ENCODE data around the gene CFAP46. TPM values are rescaled to one million over a fixed set of nuclear protein-coding genes. Genes with fewer than 3 reads are reported as not detected.
"Not testable (repeated sequence)": the region's sequence is repeated elsewhere in the genome, so short reads cannot be mapped to it uniquely, and the experiment has no call there.

The CFAP46 gene
- total RNA-seq, 2 experiments from 2014 or later: not detected

DNA sequence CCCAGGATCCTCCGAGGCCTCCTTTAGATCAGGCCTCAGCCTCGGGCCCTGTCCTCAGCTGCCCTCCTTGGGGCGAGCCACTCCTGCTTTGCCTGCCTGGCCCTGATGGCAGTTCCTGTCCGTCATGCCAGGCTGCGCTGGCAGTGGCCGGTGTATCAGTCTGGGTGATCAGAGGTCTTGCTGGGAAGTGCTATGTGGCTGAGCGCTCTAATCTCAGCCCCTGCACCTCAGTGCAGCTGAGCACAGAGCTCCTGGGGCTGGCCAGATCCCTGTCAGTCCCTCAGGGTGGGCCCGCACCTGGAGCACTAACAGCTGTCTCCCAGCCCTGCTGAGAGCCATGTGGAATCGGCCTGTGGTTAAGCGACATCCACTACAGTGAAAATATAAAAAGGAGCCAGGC, 14.8 kb upstream of the CFAP46 start:
- Histone ChIP-seq H3K9me3 (ENCODE audit: low read length) (no peaks in the 10 kb centered on the region), H3K4me3 (ENCODE audit: low read depth, low read length, poor library complexity, severe bottlenecking) (no peak overlapping the region), H3K9me2 (ENCODE audit: insufficient read depth, low read length) (no peaks in the 10 kb centered on the region), H3K4me1 (ENCODE audit: insufficient read depth, low read length, poor library complexity, severe bottlenecking) (peaks cover 4% of the 10 kb centered on the region), H3K36me3 (ENCODE audit: insufficient read depth, low read length) (no peaks in the 10 kb centered on the region), H2AFZ (ENCODE audit: low read length) (no peak overlapping the region), H3K27ac (ENCODE audit: low read depth, low read length, poor library complexity, severe bottlenecking) (no peak overlapping the region), H3K79me2 (ENCODE audit: insufficient read depth, low read depth, low read length) (no peaks in the 10 kb centered on the region), H4K20me1 (ENCODE audit: insufficient read depth, low read length) (no peaks in the 10 kb centered on the region), H3K4me2 (ENCODE audit: low read length) (no peak overlapping the region)
- ChIA-PET CTCF (ENCODE audit: unreplicated experiment) (no interaction called here), POLR2A (no interaction called here)
- BruUV-seq (replicated peaks): no TSS peak
- no peak for DNase-seq (ENCODE audit: low spot score)
- intact Hi-C loops (cut with micrococcal nuclease; ENCODE audit: unreplicated experiment): no loop called here
- no peak for TF ChIP-seq EZH2phosphoT487 (IDR thresholded peaks at IDR 0.05; ENCODE audit: borderline replicate concordance, low read depth, low read length)
- TF ChIP-seq, protein P1, sequence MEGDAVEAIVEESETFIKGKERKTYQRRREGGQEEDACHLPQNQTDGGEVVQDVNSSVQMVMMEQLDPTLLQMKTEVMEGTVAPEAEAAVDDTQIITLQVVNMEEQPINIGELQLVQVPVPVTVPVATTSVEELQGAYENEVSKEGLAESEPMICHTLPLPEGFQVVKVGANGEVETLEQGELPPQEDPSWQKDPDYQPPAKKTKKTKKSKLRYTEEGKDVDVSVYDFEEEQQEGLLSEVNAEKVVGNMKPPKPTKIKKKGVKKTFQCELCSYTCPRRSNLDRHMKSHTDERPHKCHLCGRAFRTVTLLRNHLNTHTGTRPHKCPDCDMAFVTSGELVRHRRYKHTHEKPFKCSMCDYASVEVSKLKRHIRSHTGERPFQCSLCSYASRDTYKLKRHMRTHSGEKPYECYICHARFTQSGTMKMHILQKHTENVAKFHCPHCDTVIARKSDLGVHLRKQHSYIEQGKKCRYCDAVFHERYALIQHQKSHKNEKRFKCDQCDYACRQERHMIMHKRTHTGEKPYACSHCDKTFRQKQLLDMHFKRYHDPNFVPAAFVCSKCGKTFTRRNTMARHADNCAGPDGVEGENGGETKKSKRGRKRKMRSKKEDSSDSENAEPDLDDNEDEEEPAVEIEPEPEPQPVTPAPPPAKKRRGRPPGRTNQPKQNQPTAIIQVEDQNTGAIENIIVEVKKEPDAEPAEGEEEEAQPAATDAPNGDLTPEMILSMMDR (conservative IDR thresholded peaks at IDR 0.05; ENCODE audit: low read length): no peak

- intact Hi-C loops (cut with micrococcal nuclease; ENCODE audit: unreplicated experiment); H4K20me1 ChIP-seq (ENCODE audit: insufficient read depth, low read length); H3K79me2 ChIP-seq (ENCODE audit: insufficient read depth, low read depth, low read length); H3K9me3 ChIP-seq (ENCODE audit: low read length); H3K9me2 ChIP-seq (ENCODE audit: insufficient read depth, low read length); BruUV-seq (replicated peaks); H3K4me2 ChIP-seq (ENCODE audit: low read length); CTCF ChIA-PET (ENCODE audit: unreplicated experiment); H3K4me3 ChIP-seq (ENCODE audit: low read depth, low read length, poor library complexity, severe bottlenecking); H3K4me1 ChIP-seq (ENCODE audit: insufficient read depth, low read length, poor library complexity, severe bottlenecking); DNase-seq (ENCODE audit: low spot score); H3K27ac ChIP-seq (ENCODE audit: low read depth, low read length, poor library complexity, severe bottlenecking); H3K36me3 ChIP-seq (ENCODE audit: insufficient read depth, low read length); H2AFZ ChIP-seq (ENCODE audit: low read length); POLR2A ChIA-PET: not testable (repeated sequence)
Observed at GRCh38 chr10:132956259-132956658, 13.9 kb upstream of the CFAP46 start.

DNA sequence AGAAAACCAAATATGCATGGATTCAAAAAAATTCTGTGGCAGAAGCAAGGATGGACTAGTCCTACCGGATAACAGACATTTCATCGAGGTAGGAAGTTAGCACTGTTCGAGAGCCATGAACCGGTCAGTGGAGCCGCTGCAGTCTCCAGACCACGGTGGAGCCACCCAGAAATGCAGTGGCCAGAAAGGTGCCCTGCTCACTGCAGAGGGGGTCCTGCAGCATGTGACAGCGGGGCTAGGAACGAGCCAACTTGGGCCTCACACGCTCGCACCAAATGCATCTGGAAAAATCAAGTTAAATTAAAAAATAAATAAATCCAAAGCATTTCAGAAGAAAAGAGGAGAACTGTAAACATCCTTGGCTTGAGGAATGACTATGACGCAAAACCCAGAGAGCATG, 13.1 kb upstream of the CFAP46 start:
- no peak overlapping the region for H3K4me2 ChIP-seq (ENCODE audit: low read length)
- CTCF ChIA-PET (ENCODE audit: unreplicated experiment): no interaction called here
- H2AFZ ChIP-seq (ENCODE audit: low read length): no peak overlapping the region
- no peaks in the 10 kb centered on the region for H4K20me1 ChIP-seq (ENCODE audit: insufficient read depth, low read length)
- no peaks in the 10 kb centered on the region for H3K36me3 ChIP-seq (ENCODE audit: insufficient read depth, low read length)
- H3K9me3 ChIP-seq (ENCODE audit: low read length): no peaks in the 10 kb centered on the region
- no TSS peak for BruUV-seq (replicated peaks)
- intact Hi-C loops (cut with micrococcal nuclease; ENCODE audit: unreplicated experiment): no loop called here
- POLR2A ChIA-PET: no interaction called here
- H3K9me2 ChIP-seq (ENCODE audit: insufficient read depth, low read length): no peaks in the 10 kb centered on the region
- no peak for DNase-seq (ENCODE audit: low spot score)
- no peak for TF ChIP-seq EZH2phosphoT487 (IDR thresholded peaks at IDR 0.05; ENCODE audit: borderline replicate concordance, low read depth, low read length)
- TF ChIP-seq, protein P1 (conservative IDR thresholded peaks at IDR 0.05; ENCODE audit: low read length): no peak
- H3K4me3 ChIP-seq (ENCODE audit: low read depth, low read length, poor library complexity, severe bottlenecking): no peak overlapping the region
- no peaks in the 10 kb centered on the region for H3K4me1 ChIP-seq (ENCODE audit: insufficient read depth, low read length, poor library complexity, severe bottlenecking)
- no peak overlapping the region for H3K27ac ChIP-seq (ENCODE audit: low read depth, low read length, poor library complexity, severe bottlenecking)
- no peaks in the 10 kb centered on the region for H3K79me2 ChIP-seq (ENCODE audit: insufficient read depth, low read depth, low read length)
